HG02623 (cell line): ENCODE measurements around the gene WDR73.
A peak's percentile ranks its signal among the peaks of the same experiment; 100 is the strongest.
"Not testable (repeated sequence)": the region's sequence is repeated elsewhere in the genome, so short reads cannot be mapped to it uniquely, and the experiment has no call there.

ENCODE experiments used
- ATAC-seq: cut with Tn5 transposase; IDR thresholded peaks from one replicate; pipeline ENCODE4 v1.9.1; 2021; ENCODE audit warnings: moderate library complexity; ENCODE audit not compliant: unreplicated experiment

Gene WDR73

GRCh38 chr15:84658080-84658787, 4.2 kb upstream of the WDR73 start, which contains the start of gene NMB:
NMB (minus strand) TSS chr15:84658199; CDS start chr15:84658152, 47 bp downstream.
- ATAC-seq = peak; percentile 48

GRCh38 chr15:84657748-84658079, 3.6 kb upstream of the WDR73 start:
- ATAC-seq = no peak

GRCh38 chr15:84656972-84657371, 2.9 kb upstream of the WDR73 start:
- ATAC-seq = no peak

- ATAC-seq = no peak
Measured at GRCh38 chr15:84654689-84655453, 788 bp upstream of the WDR73 start.

GRCh38 chr15:84653584-84653909, 536 bp downstream of the WDR73 start:
- no peak for ATAC-seq

- ATAC-seq = no peak
Measured at GRCh38 chr15:84649706-84650105, 4.4 kb downstream of the WDR73 start.

- ATAC-seq = no peak
Measured at GRCh38 chr15:84648539-84648938, 5.5 kb downstream of the WDR73 start.

- no peak for ATAC-seq
Measured at GRCh38 chr15:84647726-84648125, 6.4 kb downstream of the WDR73 start.

- no peak for ATAC-seq
Measured at GRCh38 chr15:84645997-84646396, 8.1 kb downstream of the WDR73 start.

- no peak for ATAC-seq
Measured at GRCh38 chr15:84645496-84645895, 8.6 kb downstream of the WDR73 start.

- ATAC-seq = no peak
Measured at GRCh38 chr15:84643838-84644237, 10.2 kb downstream of the WDR73 start.

- not testable (repeated sequence) for ATAC-seq
Measured at GRCh38 chr15:84642640-84643039, 11.4 kb downstream of the WDR73 start.

GRCh38 chr15:84641871-84642270, 12.2 kb downstream of the WDR73 start:
- ATAC-seq = not testable (repeated sequence)

GRCh38 chr15:84638103-84638502, 16.0 kb downstream of the WDR73 start:
- ATAC-seq = no peak

GRCh38 chr15:84634228-84634837, 19.8 kb downstream of the WDR73 start:
- ATAC-seq = no peak

- ATAC-seq = peak; percentile 30
Measured at GRCh38 chr15:84633311-84634227, 20.5 kb downstream of the WDR73 start.

GRCh38 chr15:84631706-84632272, 22.3 kb downstream of the WDR73 start:
- ATAC-seq = no peak

- ATAC-seq = no peak
Measured at GRCh38 chr15:84629033-84629432, 25.1 kb downstream of the WDR73 start.

GRCh38 chr15:84625123-84625522, 29.0 kb downstream of the WDR73 start:
- ATAC-seq = no peak

- no peak for ATAC-seq
Measured at GRCh38 chr15:84624359-84624758, 29.7 kb downstream of the WDR73 start.
